HG02870 (cell line): Measurements from ENCODE around the gene TAF1C.
A peak's percentile ranks its signal among the peaks of the same experiment; 100 is the strongest.
"Not testable (repeated sequence)": the region's sequence is repeated elsewhere in the genome, so short reads cannot be mapped to it uniquely, and the experiment has no call there.

ENCODE experiments used
- ATAC-seq: cut with Tn5 transposase; IDR thresholded peaks from one replicate; pipeline ENCODE4 v1.9.1; 2021; ENCODE audit warnings: mild to moderate bottlenecking, moderate library complexity; ENCODE audit not compliant: unreplicated experiment

TAF1C gene, protein sequence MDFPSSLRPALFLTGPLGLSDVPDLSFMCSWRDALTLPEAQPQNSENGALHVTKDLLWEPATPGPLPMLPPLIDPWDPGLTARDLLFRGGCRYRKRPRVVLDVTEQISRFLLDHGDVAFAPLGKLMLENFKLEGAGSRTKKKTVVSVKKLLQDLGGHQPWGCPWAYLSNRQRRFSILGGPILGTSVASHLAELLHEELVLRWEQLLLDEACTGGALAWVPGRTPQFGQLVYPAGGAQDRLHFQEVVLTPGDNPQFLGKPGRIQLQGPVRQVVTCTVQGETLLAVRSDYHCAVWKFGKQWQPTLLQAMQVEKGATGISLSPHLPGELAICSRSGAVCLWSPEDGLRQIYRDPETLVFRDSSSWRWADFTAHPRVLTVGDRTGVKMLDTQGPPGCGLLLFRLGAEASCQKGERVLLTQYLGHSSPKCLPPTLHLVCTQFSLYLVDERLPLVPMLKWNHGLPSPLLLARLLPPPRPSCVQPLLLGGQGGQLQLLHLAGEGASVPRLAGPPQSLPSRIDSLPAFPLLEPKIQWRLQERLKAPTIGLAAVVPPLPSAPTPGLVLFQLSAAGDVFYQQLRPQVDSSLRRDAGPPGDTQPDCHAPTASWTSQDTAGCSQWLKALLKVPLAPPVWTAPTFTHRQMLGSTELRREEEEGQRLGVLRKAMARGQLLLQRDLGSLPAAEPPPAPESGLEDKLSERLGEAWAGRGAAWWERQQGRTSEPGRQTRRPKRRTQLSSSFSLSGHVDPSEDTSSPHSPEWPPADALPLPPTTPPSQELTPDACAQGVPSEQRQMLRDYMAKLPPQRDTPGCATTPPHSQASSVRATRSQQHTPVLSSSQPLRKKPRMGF

DNA sequence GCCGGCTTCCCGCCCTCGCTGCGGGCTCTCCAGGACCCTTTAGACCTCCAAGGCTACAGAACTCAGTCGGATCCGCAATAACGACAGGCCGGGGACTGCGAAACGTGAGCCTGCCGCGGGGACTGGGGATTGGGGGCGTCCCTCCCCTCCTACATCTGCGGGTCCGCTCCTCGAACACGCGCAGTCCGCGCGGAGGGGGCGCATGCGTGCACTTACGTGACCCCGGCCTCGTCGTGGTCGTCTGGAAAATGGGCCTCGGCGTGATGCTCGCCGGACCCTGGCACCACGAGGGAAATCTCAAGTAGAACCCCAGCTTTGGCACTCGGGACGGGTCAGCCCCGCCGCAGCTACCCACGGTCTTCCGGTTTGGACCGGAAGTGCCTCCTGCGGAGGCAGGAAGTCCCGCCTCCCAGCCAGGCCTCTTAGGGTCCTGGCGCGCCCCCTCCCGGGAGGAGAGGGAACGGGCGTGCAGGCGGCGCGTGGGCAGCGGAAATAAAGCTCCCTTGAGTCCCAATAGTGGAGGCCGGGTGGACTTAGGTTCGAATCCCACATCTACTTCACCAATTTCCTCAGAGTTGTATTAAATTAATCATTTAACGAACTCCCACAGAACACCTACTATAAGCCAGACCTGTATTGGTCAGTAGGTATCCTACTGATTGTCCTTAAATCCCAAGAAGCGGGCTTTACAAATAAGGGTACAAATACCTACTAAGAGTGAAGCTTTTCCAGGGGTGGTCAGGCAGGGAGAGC is at the start of gene TAF1C:
Gene TAF1C (minus strand): TSS at position 373 of the 753 bp plus-strand sequence. CDS start 2,069 bp downstream, outside the sequence.
- peak; percentile 90 for ATAC-seq

DNA sequence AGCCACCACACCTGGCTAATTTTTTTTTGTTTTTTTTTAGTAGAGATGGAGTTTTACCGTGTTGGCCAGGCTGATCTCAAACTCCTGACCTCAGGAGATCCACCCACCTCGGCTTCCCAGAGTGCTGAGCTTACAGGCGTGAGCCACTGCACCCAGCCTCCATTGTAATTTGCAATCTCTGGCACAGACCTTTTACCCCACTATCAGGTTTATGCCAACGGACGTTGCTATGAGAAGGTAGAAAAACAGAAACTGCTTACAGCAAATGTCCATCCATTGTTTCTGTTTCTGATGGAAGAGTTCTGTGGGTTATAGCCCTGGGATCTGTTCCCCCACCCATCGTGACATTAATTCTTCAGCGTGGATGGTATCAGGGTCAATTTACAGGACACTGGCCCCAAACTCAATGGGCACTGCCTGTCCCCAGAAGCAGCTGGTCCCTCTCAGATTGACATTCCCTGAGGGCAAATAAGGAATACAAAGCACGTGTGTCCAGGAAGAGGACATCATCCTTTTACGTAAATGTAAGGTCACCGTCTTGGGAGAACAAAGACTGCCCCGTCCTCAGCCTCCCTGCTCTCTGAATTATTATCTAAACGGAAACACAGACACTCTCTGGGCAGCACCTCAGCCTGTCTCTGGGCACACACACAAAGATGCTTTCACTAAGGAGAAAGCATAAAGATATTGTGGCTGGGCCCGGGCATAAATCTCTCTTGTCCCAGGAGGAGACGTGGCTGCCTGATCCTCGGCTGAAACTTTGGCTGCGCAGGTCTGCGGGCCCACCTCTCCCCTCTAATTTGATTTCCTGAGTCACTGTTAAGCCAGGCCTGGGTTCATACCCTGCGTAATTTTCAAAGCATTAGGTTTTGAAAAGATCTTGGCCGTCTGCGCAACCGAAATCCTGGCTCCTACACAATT is 47.7 kb upstream of the TAF1C start:
- ATAC-seq, result no peak

DNA sequence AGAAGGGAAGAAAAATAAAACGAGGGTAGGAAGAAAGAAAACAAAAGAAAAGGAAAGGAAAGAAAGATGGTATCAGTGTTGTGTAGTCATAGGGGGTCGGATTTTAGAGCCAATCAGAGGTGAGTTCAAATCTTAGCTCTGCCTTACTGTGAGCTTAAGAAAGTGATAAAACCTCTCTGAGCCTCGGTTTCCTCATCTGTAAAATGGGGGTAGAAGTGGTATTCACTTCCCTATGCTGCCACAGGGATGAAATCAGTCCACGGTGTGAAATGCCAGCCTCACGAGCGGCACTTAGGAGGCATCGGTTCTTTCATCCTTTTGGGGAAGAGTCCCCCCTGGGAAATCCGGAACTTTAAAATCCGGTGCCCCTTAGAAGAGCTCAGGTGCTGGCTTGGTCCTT is 46.9 kb upstream of the TAF1C start:
- ATAC-seq, result no peak

DNA sequence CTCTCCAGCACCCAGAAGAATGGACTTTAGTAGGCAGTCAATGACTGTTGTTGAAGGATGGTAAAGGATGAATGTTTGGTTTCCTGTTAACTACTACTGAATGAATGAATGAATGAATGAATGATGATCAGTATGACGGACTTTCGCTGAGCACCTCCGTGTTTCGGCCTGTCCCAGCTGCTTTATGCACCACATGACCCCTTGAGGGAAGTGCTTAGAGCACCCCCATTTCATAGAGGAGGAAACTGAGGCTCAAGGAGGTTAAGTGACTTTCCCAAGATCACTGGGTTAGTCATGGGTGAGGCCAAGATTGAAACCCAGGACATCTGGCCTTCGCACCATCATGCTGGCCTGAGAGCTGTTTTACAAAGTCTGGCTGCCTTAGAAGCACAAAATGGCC is 46.1 kb upstream of the TAF1C start:
- ATAC-seq, result no peak

DNA sequence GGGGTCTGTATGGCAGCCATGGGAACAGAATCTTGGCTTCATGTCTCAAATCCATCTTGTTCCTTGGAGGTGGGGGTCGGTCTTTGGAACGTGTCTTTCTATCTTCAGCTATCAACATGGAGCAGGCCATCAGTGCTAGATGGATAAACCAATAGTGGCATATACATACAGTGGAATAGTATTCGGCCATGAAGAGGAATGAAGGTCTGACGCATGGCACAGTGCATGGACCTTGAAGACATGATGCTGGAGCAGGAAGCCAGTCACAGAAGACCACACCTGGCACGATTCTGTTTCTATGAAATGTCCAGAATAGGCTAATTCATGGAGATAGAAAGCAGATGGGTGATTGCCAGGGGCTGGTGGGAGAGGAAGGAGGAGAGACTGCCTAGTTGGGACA is 45.2 kb upstream of the TAF1C start:
- no peak for ATAC-seq

DNA sequence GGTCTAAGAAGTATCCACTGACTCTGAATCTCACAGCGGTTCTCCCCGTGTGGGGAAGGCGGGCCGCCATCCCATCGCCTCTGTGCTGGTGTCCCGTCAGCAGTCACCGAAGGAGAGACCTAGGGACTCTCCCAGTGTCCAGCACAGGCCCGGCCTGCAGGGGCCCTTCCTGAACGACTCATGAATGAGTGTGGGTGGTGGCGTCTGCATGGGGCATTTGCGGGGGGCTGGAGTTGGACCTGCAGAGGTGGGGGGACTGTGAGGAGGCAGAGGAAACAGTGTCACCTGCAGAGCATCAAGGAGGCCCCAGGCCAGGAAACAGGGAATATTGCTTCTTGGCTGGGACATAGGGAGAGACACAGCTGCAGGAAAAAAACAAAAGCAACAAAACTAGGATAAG is 42.6 kb upstream of the TAF1C start:
- ATAC-seq, result no peak

DNA sequence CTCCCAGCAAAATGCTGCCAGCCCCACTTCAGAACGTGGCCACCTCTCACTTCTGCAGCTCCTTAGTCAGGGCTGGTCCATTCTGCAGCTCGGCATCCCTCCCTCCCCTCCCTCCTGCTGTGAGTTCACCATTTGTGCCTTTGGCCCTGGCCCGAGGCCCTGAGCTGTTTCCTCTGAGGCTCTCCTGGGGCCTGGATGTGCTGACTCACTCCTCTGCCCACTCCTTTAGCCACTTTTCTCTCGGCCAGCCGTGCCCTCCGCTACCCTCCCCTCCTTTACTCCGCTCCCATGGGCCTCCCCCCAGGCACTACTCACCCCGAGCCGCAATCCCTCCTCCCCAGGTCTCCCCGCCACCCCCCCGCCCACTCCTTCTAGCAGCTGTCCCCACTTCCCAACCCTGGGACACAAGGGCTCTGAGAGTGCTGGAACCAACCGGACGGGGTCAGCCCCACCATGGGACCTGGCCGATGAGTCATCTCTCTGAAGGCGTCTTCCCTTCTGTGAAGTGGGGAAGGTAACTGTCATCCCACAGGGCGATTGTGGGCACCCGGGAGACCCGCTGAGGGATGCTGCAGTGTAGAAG is 41.5 kb upstream of the TAF1C start:
- no peak for ATAC-seq

DNA sequence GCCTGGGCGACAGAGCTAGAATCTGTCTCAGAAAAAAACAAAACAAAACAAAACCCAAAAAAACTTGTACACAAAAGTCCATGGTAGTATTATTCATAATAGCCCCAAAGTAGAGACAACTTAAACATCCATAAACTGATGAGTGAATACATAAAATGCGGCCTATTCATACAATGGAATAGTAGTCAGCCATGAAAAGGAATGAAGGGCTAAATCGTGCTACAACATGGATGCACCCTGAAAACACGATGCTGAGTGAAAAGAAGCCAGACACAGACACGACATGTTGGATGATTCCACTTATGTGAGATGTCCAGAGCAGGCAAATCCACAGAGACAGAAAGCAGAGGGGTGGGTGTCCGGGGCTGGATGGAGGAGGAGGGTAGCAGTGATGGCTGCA is 40.7 kb upstream of the TAF1C start:
- ATAC-seq, result no peak

DNA sequence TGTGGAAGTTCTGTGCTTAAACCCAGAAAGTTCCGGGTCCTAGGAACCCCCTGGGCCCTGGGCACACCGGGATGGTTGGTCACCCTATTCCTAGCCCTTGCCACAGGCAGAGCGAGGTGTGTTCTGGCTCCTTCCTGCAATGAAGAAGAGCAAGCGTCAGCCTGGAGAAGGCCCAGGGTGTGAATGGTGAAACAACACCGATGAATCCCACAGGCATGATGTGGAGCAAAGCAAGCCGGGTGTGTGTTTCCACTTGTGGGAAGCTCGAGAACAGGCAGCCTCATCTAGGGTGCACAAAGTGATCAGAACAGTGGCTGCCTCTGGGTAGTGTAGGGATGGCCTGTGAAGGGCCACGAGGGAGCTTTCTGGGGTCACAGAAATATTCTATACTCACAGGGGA is 39.2 kb upstream of the TAF1C start:
- no peak for ATAC-seq

DNA sequence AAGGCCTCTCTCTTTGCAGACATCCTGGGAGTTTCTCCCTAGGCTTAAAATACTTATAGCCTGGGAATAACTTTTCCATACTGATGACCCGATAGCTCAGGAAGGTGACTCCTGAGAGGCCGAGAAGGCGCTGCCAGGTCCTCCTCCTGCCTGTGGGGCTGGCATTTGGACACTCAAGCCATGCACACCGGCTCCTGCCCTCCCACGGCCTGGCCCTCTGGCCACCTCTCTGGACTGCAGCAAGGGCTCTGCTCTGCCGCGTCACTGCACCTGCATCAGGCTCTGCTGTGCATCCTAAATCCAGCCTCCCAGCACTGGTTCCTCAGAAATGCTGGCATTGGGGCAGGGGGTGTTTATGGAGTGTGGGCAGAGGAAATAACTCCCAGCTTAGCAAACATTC is 38.7 kb upstream of the TAF1C start:
- ATAC-seq, result no peak

DNA sequence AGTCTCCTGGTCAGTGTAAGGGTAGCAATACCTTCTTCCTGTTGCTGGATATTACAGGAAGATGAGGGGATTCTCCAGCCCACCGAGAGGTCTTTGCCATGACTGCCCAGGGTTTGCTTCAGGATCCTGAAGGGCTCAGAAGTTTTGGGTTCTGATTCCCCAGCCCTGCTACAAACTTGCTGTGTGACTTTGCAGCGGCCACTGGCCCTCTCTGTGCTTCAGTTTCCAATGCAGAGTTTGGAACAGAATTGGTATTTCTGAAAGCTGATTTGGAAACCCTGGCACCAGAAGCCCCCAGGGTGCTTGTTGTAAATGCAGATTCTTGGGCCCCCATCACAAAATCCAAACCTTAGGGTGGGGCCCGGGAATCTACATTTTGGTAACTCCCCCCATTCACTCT is 38.3 kb upstream of the TAF1C start:
- ATAC-seq, result no peak

DNA sequence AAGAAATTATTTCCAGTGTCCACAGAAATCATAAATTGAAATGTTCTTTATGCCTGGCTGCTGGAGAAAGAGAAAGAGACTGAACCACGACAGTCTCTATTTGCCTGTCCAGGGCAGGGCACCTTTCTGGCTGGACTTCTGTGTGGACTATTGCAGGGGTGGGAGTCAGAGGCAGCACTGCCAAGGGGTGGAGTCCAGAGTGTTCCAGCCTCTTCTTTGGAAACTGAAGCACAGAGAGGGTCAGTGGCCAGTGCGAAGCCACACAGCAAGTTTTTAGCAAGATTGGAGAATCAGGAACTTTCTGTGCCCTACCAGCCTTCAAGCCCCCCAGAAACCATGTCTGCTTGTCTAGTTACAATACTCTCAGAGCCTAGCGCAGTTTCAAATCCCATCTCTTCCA is 37.7 kb upstream of the TAF1C start:
- ATAC-seq, result no peak

DNA sequence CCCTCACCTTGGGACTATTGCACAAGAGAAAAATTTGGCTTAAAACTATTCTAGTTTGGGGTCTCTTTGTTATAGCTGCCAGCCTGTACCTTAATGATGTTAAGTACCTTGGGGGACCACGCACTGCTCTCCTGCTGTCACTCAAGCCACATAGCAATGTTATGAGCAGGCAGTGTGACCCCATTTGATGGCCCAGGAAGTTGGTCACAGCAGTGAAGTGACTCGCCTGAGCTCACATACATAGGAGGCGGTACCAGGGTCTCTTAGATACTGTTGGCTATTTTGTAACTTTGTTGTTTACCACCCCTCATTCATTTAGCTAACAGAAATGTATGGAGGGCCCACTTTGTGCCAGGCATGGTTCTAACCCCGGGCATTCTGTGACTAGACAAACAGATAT is 36.6 kb upstream of the TAF1C start:
- no peak for ATAC-seq

DNA sequence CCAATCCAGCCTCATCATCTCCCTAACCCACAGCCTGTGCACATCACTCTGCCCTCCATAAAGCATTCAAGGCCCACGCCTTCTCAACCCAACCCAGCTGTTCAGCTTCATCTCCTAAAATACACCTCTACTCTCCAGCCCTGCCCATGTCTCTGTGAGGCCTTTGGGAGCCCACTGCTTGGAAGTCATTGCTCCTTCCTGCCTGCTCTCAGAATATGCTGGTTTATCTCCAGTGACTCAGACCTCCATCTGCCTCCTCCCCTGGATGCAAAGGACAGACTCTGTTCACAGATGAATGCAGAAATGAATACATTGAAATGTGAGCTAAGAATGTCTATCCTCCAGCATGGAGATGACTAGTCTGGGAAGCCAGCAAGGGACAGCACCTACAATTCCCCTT is 34.0 kb upstream of the TAF1C start:
- ATAC-seq, result no peak

DNA sequence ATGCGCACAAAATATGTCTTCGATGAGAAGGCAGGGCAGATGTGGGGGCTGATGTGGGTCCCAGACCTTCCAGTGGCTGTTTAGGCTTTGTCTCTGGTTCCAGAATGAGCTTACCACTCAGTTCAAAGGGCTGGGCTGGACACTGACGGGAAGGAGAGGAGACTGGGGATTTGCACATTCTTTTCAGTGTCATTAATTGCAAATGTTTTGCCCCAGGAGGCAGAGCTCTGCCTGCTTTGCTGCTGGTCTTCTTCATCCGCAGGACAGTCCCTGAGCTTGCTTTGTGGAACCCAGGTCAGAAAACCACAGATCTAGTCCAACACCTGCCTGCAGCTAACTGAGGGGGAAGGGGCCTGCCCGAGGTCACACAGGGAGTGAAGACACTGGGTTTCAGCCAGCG is 32.1 kb upstream of the TAF1C start:
- ATAC-seq, result no peak

DNA sequence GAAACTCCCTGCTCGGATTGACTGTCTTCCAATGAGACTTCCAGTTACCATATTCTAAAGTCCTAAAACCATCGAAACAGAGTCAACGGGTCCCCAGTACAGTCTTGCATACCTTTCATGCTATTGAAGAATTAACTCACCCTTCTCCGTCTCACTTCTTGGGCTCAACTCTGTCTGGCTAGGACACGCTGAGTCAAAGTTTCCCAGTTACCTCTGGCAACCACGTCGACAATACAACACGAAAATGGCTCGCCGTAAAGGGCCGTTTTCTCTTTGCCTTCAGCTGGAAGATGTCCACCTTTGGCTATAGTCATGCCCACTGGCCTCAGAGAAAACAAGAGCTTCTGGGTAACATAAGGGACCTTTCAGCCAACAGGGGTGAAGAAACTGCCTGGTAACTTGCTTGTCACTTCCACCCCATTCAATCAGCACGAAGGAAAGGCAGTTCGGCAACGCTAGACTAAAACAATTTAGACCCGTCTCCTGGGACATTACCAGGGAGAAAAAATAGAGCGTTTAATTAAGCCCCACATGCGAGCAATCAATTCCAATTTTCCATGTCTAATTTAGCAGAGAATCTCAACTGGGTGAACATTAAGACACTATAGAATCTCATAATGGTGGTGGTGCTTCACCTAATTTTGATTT is 31.4 kb upstream of the TAF1C start:
- ATAC-seq, result no peak

DNA sequence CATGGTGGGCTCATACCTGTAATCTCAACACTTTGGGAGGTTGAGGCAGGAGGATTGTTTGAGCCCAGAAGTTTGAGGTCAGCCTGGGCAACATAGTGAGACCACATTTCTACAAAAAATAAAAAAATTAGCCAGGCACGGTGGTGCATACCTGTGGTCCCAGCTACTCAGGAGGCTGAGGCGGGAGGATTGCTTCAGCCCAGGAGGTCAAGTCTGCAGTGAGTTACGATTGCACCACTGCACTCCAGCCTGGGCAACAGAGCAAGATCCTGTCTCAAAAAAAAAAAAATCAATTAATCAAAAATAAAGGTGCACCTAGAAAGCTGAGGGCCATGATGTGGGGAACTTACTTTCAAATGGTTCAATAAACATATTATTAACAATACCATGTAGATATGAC is 29.3 kb upstream of the TAF1C start:
- not testable (repeated sequence) for ATAC-seq

DNA sequence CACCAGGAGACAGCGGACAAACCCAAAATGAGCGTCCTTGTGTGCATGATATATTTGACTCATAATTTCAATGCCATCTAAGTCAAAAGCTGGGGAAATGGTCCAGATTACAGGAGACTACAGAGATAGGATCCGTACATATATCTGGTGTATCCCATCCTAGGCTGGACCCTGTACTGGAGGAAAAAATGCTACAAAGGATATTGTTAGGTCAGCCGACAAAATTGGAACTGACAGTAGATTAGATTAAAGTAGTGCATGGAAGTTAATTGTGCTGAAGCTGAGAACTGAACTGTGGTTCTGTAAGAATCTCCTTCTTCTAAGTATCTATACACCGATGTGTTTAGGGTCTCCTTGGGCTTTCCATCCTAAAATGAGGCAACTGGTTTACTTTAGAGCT is 28.7 kb upstream of the TAF1C start:
- no peak for ATAC-seq

DNA sequence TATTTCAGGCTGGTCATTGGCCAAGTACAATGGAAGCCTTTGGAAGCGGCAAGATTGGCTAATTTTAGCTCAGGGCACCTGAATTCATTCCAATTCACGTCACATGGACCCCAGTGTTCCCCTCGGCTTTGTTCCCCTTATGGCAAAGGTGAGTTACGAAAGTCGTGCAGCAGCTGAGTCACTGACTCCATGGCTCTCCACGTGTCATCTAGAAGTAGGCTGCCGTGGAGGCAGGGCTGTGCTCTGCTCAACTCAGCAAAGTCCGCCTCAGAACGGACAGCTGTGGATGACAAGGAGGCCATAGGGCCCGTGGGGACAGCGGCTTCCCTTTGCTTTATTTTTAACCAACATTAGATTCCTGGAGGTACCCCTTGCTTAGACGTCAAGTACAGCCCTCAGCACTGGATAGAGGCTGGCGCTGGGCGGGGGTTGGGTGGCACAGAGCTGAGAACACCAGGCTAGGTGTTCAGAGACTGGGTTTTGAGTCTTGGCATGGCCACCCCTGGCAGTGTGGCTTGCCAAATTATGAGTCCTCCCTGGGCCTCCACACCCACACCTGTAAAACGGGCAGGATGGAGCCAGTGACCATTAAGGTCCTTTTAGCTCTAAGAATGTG is 27.7 kb upstream of the TAF1C start:
- no peak for ATAC-seq
